ENCODE data around the gene AGK. TPM values are rescaled to one million over a fixed set of nuclear protein-coding genes. Genes with fewer than 3 reads are reported as not detected.

Gene AGK
- total RNA-seq, 1 experiment from 2014 or later: 44.1 TPM

- Histone ChIP-seq H2AFZ (no peak overlapping the region), H3K4me3 (no peak overlapping the region), H3K27ac (no peak overlapping the region), H3K4me2 (no peak overlapping the region), H3K9me3 (ENCODE audit: insufficient read depth, low read depth) (no peaks in the 10 kb centered on the region), H3K4me1 (replicated peaks; ENCODE audit: insufficient read depth) (peaks cover 13% of the 10 kb centered on the region), H4K20me1 (ENCODE audit: insufficient read depth) (no peaks in the 10 kb centered on the region), H3K79me2 (ENCODE audit: low read depth) (no peaks in the 10 kb centered on the region), H3K27me3 (ENCODE audit: insufficient read depth, low read depth) (no peaks in the 10 kb centered on the region), H3K36me3 (ENCODE audit: low read depth) (peaks cover 9% of the 10 kb centered on the region; the same call in 1 of the 2 replicates), H3F3A (ENCODE audit: insufficient read depth, low read depth) (no peaks in the 10 kb centered on the region), H3K9me2 (ENCODE audit: insufficient read depth) (no peaks in the 10 kb centered on the region)
- intact Hi-C loops (cut with micrococcal nuclease; ENCODE audit: unreplicated experiment): no loop called here
- TF ChIP-seq, protein P1, sequence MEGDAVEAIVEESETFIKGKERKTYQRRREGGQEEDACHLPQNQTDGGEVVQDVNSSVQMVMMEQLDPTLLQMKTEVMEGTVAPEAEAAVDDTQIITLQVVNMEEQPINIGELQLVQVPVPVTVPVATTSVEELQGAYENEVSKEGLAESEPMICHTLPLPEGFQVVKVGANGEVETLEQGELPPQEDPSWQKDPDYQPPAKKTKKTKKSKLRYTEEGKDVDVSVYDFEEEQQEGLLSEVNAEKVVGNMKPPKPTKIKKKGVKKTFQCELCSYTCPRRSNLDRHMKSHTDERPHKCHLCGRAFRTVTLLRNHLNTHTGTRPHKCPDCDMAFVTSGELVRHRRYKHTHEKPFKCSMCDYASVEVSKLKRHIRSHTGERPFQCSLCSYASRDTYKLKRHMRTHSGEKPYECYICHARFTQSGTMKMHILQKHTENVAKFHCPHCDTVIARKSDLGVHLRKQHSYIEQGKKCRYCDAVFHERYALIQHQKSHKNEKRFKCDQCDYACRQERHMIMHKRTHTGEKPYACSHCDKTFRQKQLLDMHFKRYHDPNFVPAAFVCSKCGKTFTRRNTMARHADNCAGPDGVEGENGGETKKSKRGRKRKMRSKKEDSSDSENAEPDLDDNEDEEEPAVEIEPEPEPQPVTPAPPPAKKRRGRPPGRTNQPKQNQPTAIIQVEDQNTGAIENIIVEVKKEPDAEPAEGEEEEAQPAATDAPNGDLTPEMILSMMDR (conservative IDR thresholded peaks at IDR 0.05): no peak
- TF ChIP-seq EZH2 (IDR thresholded peaks at IDR 0.05; ENCODE audit: low read depth): no peak
- DNase-seq: no peak
- ChIA-PET POLR2A (ENCODE audit: unreplicated experiment) (no interaction called here), CTCF (no interaction called here)
- BruUV-seq (replicated peaks): no TSS peak
Measured at GRCh38 chr7:141587304-141587703, 36.1 kb downstream of the AGK start.

DNA sequence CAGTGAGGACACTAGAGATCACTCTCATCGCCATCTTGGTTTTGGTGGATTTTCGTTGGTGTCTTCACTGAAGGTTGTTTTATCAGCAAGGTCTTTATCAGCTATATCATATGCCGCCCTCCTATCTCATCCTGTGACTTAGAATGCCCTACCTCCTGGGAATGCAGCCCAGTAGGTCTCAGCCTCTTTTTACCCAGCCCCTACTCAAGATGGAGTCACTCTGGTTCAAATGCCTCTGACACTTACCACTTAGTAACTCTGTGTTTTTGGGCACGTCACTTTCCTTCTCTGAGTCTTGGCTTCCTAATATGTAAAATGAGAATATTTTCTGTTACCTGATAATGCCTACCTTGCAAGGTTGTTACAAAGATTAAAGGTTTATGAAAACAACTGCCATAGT, 37.7 kb downstream of the AGK start:
- Histone ChIP-seq H3K9me3 (ENCODE audit: insufficient read depth, low read depth) (no peaks in the 10 kb centered on the region), H3K4me3 (no peak overlapping the region), H3K4me2 (no peak overlapping the region), H4K20me1 (ENCODE audit: insufficient read depth) (no peaks in the 10 kb centered on the region), H2AFZ (no peak overlapping the region), H3K79me2 (ENCODE audit: low read depth) (no peaks in the 10 kb centered on the region), H3K27ac (no peak overlapping the region), H3F3A (ENCODE audit: insufficient read depth, low read depth) (no peaks in the 10 kb centered on the region), H3K27me3 (ENCODE audit: insufficient read depth, low read depth) (no peaks in the 10 kb centered on the region), H3K36me3 (ENCODE audit: low read depth) (peaks cover 9% of the 10 kb centered on the region; the same call in 1 of the 2 replicates), H3K4me1 (replicated peaks; ENCODE audit: insufficient read depth) (peaks cover 13% of the 10 kb centered on the region), H3K9me2 (ENCODE audit: insufficient read depth) (no peaks in the 10 kb centered on the region)
- BruUV-seq (replicated peaks): no TSS peak
- intact Hi-C loops (cut with micrococcal nuclease; ENCODE audit: unreplicated experiment): no loop called here
- no peak for DNase-seq
- POLR2A ChIA-PET (ENCODE audit: unreplicated experiment): no interaction called here
- CTCF ChIA-PET: no interaction called here
- TF ChIP-seq EZH2 (IDR thresholded peaks at IDR 0.05; ENCODE audit: low read depth): no peak
- TF ChIP-seq, protein P1 (conservative IDR thresholded peaks at IDR 0.05): no peak

GRCh38 chr7:141590071-141590470, 38.9 kb downstream of the AGK start:
- H3K9me2 ChIP-seq (ENCODE audit: insufficient read depth): no peaks in the 10 kb centered on the region
- intact Hi-C loops (cut with micrococcal nuclease; ENCODE audit: unreplicated experiment): no loop called here
- no peaks in the 10 kb centered on the region for H4K20me1 ChIP-seq (ENCODE audit: insufficient read depth)
- no peaks in the 10 kb centered on the region for H3K27me3 ChIP-seq (ENCODE audit: insufficient read depth, low read depth)
- no peaks in the 10 kb centered on the region for H3K79me2 ChIP-seq (ENCODE audit: low read depth)
- H3K36me3 ChIP-seq (ENCODE audit: low read depth): peaks cover 9% of the 10 kb centered on the region; the same call in 1 of the 2 replicates
- ChIA-PET POLR2A (ENCODE audit: unreplicated experiment) (no interaction called here), CTCF (no interaction called here)
- no peak overlapping the region for H3K27ac ChIP-seq
- no peaks in the 10 kb centered on the region for H3F3A ChIP-seq (ENCODE audit: insufficient read depth, low read depth)
- no peak overlapping the region for H2AFZ ChIP-seq
- BruUV-seq (replicated peaks): no TSS peak
- H3K9me3 ChIP-seq (ENCODE audit: insufficient read depth, low read depth): no peaks in the 10 kb centered on the region
- H3K4me3 ChIP-seq: no peak overlapping the region
- H3K4me2 ChIP-seq: no peak overlapping the region
- no peak for DNase-seq
- TF ChIP-seq, protein P1 (conservative IDR thresholded peaks at IDR 0.05): no peak
- TF ChIP-seq EZH2 (IDR thresholded peaks at IDR 0.05; ENCODE audit: low read depth): no peak
- H3K4me1 ChIP-seq (replicated peaks; ENCODE audit: insufficient read depth): peaks cover 13% of the 10 kb centered on the region

Measured in PC-9 (cell line).